Hematopoietic multipotent progenitor cell treated with erythropoietin and hydrocortisone succinate and interleukin-3 and kit ligand, for 8 days (in vitro differentiated cells): ENCODE results near the gene HNMT.
A peak's percentile ranks its signal among the peaks of the same experiment; 100 is the strongest.
"Not testable (repeated sequence)": the region's sequence is repeated elsewhere in the genome, so short reads cannot be mapped to it uniquely, and the experiment has no call there.

Experiments
- DNase-seq: peaks from one replicate; pipeline ENCODE4 v3.0.0-alpha.2; 2015

The HNMT gene

DNA sequence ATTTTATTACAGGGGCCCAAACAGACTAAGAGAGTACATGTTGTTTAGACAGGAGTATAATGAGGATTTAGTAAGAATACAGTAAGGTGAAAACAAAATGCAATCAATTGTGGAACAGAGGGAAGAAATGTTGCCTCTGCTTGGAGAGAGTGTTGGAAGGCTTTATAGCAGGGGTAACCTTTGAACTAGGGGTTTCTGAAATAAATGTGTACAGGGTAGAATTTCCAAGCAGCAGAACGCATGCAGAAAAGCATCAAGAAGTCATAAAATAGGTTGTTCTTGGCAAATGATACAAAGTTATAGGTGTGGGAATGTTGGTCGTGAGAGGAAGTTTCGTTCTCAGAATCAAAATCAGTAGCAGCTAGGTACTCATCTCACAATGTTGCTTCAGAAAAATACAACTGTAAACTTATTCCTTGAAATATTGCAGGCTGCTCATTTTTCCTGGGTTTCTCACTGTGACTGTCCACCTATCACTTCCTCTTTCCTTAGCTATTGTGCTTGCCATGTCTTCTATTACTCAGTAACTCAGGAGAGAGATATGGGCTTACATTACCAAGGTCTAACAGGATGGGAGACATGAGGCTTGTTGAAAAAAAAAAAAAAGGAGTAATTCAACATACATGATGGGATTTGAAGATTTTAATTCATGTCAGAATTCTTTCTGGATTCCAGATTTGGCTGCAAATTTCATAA, 17.1 kb upstream of the HNMT start:
- DNase-seq = no peak

DNA sequence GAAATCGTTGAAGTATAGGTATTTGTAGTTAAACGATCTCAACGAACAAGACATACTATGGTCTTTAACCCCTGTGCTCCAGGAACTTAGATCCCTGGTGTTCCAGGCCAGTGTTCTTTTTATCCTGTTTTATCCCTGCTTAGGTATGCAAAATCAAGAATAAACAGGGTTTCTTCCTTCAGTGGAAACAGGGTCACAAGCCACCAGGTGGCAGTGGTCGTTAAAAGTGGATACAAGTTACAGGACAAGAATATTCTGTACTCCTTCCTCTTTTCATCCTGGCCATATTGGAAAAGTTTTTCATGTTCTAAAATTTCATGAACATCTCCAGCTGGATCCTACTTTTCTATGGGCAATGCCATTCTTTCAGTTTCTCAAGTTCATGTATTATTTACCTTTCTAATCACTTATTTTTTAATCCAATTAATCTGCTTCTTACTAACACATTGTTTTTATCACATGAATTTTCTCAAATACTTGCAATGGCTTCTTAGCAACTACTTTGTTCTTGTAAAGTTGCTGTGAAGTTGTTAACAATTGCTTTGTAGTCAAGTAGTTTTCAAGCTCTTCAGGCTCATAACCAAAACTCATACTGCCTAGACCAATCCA, 16.4 kb upstream of the HNMT start:
- peak; percentile 81 for DNase-seq

DNA sequence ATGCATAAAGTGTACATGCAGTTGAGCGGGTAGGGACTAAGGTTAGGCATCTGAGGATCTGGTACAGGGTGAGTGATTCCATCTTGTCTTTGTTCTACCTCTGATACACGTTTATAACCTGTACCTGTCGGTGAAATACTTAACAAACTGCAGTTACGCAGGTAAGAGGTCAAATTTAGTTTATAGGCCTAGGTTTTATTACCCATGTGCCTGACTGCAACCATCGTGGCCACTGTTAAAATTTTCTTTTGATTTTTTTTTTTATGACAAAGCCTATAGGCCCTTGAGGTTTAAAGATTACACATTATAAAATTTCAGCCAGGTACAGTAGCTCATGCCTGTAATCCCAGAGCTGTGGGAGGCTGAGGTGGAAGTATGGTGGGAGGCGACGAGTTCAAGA, 15.4 kb upstream of the HNMT start:
- DNase-seq = no peak

DNA sequence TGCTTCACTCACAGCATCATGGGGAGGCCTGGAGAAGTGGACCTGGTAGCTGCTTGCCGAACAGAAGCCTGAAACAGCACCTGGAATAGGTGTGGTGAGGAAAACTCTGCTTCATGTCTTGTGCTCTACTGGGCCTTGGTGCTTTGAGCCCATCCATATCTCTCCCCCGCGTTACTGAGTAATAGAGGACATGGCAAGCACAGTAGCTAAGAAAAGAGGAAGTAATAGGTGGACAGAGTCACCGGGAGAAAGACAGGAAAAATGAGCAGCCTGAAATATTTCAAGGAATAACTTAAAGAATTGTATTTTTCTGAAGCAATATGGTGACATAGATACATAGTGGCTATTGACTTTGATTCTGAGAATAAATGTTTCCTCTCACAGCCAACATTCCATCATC, 14.0 kb upstream of the HNMT start:
- no peak for DNase-seq

DNA sequence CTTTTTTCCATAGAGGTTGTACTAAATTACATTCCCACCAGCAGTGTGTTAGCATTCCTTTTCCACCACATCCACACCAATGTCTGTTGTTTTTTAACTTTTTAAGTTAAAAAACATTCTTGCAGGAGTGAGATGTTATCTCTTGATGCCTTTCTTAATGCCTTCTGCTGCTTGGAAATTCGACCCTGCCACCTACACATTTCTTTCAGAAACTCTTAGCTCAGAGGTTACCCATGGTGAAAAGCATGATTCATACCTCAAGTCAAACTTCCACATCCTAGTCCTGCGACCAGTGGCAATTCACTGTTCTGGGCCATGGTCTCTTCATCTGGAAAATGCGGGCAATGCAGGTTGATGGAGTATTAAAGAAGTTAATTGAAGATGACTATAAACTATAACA, 12.7 kb upstream of the HNMT start:
- no peak for DNase-seq

DNA sequence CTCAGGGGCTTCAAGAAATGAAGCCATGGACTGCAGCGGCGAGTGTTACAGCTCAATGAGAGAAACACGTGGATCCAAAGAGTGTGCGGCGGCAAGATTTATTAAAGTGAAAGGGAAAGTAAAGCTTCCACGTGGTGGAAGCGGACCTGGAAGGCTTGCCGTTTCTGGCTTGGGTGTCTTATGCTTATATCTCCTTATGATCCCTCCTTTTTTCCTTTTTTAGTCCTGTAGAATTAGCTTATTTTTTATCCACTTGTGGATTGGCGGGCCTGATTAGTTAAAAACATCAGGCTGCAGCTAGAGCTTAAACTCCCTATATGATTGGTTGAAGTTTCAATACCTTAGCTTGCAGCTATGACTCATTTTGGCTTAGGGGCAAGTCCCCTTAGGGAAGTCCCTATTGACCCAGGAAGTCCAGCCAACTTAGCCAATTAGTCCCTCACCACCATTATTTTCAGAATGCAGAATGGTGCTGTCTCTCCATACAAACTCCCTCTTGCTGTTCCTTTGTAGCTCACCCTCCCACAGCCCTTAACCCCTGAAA, 11.6 kb upstream of the HNMT start:
- DNase-seq = peak; percentile 5

DNA sequence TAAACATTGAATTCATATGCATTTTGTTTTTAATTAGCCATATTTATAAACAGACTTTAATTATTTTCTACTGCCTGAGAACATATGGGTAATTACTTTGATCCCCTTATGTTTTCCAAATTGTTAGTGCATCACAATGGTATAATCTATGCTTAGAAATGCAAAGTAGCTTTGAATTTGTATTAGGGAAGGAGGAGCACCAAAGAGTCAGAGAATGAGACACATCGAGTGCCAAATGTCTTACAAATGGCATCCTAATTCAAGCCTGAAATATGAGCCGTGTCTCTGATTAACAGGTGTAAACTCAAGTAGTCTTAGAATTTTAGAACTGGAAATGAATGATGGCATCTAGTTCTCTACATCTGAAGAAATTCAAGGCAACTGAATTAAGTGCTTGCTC, 8.7 kb upstream of the HNMT start:
- DNase-seq = no peak

DNA sequence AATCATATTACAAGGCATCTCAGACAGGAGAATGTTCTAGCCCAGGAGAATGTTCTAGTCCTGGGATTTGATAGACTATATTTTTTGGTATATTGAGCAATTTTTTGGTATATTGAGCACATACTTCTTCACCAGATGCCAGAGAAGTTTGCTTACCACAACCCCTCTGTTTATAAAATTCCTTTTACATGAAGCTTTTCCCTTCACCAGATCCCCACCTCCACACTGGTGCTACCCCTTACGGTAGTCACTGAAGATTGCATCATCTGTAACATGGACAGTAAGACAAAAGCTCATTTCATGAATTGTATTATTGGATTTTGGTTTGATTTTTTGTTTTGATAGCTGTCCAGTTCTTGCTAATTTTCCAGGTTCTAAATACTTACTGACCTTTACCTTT, 7.2 kb upstream of the HNMT start:
- DNase-seq = no peak

DNA sequence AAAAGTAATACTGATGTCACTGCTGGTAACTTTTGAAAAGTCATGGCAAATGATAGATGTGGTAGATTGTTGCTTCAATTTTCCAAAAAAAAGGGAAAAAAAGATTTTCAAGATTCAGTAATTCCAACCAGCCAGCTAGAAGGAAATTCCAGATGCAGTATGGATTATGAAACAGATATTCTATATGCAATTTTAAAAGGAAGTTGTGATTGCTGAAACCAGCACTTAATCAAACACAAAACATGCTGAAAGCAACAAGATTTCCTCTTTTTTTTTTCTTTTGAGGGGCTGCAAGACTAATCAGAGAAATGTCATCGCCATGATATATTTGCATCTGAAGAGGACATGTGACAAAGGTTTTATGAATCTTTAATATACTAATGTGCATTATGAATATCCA, 5.1 kb upstream of the HNMT start:
- DNase-seq = no peak

DNA sequence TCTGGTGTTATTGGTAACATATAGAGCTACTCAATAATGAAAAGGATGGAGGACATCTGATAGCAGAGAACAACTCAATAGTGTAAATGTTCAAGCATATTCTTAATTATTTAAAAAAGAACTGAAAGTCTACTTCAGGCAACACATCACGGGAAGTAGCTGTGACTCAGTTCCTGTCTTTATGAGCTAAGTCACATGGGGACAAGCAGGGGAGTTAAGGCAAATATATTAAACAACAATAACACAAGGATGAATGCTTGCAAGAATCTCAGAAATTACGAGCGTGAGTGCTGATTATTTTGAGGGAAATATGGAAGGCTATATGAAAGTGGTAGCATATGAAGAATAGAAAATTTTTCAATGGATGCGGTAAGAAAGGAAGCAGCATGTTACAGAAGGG, 4.0 kb upstream of the HNMT start:
- DNase-seq = no peak

DNA sequence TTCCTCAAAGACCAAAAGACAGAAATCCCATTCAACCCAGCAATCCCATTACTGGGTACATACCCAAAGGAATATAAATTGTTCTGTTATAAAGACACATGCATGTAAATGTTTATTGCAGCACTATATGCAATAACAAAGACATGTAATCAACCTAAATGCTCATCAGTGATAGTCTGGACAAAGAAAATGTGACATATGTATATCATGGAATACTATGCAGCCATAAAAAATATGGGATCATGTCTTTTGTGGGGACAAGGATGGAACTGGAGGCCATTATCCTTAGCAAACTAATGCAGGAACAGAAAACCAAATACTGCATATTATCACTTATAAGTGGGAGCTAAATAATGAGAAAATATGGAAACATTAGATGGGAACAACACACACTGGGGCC, 2.7 kb upstream of the HNMT start:
- no peak for DNase-seq

DNA sequence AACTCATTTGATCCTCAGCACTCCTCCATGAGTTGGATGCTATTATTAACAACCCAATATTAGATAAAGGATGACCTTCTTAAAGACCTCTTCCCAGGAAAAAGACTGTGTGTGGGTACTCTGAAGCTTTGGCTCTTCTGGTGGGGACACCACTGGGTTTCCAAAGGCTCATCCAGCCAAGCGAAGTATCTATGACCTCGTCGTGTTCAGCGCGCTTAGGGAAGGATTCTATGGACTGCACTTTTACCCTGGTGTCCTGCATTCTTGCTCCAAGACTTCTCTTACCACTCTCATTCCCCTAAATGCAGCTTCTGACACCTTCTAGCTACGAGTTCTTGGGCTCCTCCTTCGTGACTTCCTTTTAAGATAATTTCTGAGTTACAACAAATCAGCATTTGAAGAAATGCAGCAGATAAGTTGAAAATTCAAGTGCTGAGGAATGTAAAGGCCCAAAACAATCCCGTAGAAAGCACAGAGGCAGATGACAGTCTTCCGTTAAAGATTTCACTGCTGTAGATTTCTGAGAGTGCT, 673 bp upstream of the HNMT start:
- DNase-seq = peak; percentile 7

DNA sequence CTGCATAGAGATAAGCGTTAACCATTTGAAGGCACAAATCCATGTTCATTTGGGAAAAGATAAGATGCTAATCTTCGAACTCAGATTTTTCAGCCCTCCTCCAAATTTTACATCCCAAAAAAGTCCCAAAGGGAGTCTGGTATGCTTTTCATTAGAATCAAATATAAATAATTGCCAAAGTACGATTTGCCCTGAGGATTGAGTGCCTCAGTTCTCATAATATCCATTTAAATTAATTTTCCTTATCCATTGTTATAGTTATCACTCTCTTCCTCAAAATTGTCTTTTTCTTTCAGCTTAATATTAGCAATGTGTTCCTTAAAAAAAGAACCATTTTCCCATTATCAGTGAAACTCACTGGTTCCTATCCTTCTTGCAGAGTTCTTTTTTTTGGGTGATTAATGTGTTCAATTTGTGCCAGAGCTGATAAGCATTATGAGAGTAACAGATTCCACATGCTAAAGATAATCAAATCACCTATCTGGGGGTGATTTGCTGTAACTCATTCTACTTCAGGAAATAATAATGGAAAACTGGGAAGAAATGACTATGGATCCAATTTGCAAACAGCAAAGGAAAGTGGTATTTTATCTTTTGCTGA, 686 bp downstream of the HNMT start:
- peak; percentile 19 for DNase-seq

DNA sequence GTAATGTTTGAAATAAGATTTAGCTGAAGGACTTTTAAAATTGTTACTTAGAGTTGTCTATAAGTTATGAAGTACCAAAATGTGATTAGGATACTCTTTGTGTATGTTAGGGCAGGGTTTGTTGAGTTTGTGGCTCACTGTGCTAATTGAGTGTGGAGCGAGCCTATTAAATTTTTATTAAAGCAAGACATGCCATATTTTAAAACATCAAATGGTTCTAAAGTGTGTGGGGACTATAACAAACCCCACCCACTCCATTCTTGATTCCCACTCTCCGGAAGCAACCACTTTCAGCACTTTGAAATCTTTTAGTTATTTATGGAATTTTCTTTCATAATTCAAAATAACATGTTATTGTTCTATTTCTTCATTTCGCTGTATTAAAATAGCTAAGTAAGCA, 1.8 kb downstream of the HNMT start:
- DNase-seq = no peak

DNA sequence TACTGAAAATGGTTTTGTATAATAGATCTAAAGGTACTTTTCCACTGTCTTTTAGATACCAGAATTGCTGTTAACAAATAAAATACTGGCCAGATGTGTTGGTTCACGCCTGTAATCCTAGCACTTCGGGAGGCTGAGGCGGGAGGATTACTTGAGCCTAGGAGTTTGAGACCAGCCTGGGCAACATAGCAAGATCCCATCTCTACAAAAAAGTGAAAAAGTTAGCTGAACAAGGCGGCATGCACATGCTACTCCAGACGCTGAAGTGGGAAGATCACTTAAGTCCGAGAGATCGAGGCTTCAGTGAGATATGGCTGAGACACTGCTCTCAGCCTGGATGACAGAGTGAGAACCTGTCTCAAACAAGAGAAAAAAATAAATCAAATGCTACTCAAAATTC, 2.8 kb downstream of the HNMT start:
- no peak for DNase-seq

DNA sequence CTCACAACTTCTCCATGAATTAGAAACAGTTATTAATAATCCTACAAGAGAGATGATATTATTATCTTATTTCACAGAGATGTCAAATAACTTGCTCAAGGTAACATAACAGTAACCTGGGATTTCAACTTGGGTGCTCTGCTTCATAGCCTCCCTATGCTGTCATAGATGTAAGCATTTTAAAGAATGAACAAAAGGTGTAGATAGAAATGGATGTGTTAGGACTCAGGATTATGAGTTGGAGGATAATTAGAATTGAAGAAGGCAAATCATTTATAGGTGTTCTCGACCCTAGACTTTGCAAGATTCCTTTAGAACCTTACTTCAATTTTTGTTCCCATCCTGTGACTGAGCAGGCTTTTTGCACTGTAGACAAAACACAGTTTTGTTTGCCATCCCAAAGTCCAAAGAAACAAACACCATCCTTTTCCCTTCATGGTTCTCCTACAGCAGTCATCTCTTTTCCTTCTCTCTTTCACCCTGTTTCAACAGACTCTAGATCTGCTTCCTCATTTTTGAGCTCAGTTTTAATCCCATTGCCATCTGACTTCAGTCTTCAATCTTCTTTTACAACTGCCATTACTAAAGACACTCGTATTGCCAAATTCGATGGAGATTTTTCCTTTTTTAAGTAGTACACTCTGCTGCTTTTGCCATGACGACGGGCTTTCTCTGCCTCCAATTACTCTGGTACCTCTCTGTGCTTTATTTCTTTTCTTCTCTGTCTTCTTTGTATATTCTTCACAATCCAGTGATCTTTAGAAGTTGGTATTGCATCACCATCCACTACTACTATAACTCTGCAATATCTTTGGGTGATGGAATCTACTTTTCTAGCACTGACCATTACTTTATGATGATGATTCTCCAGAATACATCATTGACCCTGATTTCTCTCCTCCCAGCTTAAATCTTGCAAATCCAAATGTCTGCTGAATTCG, 4.5 kb downstream of the HNMT start:
- DNase-seq = no peak

DNA sequence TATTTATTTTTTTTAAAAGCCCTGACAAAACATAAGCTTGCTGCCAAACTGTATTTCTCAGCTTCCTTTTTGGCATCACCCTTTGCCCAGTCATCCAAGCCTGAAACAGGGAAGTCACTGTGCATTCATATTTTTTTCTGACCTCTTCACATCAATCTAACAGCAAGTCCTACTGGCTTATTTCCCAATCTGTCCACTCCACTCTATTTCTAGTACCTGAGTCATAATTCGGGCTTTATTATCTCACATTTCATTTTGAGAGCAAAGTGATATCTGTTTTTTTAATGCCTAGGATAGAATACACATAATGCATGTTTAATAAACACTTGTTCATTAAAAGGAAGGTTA, 5.1 kb downstream of the HNMT start:
- no peak for DNase-seq

DNA sequence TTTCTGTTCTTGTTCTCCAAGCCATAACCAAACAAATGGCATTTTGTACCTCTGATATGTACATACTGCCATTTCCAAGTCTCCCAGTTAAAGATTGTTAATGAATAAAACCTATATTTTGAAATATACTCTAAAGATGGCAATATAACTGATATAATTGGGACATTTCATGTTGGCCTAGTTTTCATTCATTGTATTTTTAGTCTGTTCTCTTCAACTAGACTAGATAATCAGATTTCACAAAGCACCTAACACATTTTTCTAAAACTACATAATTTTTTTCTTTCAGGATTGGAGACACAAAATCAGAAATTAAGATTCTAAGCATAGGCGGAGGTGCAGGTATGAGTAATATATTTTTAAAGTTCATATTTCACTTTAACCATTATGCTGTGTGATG, 5.6 kb downstream of the HNMT start:
- DNase-seq = no peak

DNA sequence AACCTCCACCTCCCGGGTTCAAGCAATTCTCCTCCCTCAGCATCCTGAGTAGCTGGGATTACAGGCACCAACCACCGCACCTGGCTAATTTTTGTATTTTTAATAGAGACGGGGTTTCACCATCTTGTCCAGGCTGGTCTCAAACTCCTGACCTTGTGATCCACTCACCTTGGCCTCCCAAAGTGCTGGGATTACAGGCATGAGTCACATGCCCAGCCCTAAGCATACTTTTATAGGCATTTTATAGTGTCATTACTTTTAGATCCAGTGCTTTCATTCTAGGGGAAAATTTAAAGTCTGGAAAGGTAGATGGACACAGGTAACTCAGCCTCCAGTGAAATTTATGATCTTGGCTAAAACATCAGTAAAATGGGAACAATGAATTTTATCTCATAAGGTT, 7.0 kb downstream of the HNMT start:
- not testable (repeated sequence) for DNase-seq

DNA sequence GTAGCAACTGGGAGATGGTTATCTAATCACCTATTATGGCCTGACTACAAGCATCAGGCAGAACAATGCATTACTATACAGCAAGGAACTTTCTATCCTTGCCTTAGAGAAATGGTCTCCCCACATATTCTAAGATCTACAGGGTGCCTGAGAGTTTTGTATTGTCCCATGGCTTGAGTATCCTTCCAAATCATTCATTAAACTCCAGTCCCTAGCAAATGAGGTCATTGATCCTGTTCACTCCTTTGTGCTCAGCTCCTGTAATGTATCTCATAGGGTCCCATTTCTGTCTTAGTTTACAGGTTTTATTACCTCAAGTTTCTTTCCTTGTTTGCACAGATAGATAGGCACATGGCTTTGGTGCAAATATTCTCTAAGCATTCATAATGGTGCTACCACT, 9.0 kb downstream of the HNMT start:
- DNase-seq = no peak

DNA sequence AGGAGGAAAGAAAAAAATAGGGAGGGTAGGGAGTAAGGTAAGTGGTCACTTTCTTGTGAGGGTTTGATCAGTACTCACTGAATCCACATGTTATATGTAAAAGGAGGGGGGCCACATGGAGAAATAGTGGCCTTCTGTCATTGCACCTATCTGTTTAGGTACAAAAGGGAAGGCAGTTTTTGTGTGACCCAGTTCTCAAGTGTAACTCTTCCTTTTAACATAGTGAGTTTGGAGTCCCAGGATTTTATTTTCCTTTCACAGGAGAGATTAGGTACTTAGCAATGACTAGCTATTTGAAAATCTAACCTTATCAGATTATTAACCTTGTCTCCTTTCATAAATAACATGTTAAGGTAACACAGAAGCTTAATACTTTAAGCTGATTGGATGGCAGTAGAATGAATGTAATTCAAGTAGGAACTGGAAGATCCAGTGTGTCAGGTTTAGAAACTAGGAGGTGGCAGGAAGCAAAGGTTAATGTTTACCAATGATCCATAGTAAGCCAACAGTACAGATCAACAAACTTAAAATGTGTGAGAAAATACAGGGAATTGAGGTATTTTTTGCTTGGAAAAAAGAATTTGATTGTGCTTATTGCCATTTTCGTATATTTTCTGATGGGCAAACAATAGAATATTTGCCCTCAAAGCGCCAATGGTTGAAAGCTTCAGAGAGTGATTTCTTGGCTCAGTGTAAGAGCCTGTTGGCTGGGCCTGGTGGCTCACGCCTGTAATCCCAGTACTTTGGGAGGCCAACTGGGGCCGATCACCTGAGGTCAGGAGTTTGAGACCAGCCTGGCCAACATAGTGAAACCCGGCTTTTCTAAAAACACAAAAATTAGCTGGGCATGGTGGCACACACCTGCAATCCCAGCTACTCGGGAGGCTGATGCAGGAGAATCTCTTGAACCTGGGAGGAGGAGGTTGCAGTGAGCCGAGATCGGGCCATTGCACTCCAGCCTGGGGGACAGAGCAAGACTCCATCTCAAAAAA, 11.3 kb downstream of the HNMT start:
- DNase-seq = no peak

DNA sequence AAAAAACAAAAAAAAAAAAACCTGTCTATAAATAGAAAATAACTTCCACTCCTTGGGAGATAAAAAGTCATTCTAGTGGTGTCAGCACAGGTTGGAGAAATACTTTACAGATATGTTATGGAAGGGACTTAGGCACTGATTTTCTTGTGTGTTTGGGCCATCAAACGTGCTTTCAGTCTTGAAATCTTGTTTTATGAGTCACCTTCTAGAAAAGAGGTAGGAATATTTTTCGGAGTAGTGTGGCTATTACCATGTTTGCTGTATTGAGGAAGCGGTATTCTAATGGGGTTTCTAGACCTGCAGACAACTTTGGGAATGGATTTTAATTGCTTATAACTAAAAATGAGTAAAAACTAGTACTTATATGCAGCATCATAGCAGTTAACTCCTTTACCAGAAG, 12.0 kb downstream of the HNMT start:
- no peak for DNase-seq
